GM19023 (cell line): ENCODE data around the gene NLGN1.

ENCODE experiments used
- ATAC-seq: cut with Tn5 transposase; IDR thresholded peaks from one replicate; pipeline ENCODE4 v1.9.1; 2021; ENCODE audit warnings: mild to moderate bottlenecking, moderate library complexity; ENCODE audit not compliant: unreplicated experiment

NLGN1 gene

GRCh38 chr3:174253196-174253823, 855.8 kb downstream of the NLGN1 start:
- no peak for ATAC-seq

- ATAC-seq = no peak
Observed at GRCh38 chr3:174253940-174254339, 856.4 kb downstream of the NLGN1 start.

DNA sequence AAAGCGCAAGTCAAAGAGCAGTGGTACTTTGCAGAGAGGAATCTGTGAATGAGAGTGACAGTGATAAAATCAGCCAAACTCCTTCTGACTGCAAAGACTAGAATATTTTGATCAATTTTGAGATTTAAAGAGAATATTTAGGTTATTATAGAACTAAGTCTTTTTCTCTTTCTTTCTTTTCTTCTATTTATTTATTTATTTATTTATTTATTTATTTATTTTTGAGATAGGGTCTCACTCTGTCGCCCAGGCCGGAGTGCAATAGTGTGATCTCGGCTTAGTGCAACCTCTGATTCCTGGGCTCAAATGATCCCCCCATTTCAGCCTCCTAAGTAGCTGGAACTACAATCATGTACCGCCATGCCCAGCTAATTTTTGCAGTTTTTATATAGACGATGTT, 857.9 kb downstream of the NLGN1 start:
- ATAC-seq = no peak

GRCh38 chr3:174266476-174266875, 868.9 kb downstream of the NLGN1 start:
- ATAC-seq = no peak

DNA sequence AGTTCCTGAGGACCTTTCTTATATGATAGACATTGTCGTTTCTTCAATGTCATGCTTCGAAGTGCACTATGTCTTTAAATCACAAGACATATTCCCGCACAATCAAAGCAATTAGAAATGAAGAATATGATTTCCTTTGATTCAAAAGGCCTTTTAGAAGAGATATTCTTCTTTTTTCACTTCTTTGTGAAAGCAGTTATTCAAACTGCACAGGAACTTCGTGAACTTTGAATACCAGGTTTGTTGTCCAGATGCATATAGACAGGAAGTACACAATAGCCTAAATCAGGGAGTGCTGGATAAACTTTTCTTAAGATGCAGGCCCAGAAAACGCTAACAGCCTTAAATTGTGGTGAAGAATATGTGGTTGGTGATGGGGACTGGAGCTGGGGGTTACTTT, 870.5 kb downstream of the NLGN1 start:
- no peak for ATAC-seq

- no peak for ATAC-seq
Observed at GRCh38 chr3:174268586-174268985, 871.0 kb downstream of the NLGN1 start.

GRCh38 chr3:174270841-174271240, 873.3 kb downstream of the NLGN1 start:
- no peak for ATAC-seq

DNA sequence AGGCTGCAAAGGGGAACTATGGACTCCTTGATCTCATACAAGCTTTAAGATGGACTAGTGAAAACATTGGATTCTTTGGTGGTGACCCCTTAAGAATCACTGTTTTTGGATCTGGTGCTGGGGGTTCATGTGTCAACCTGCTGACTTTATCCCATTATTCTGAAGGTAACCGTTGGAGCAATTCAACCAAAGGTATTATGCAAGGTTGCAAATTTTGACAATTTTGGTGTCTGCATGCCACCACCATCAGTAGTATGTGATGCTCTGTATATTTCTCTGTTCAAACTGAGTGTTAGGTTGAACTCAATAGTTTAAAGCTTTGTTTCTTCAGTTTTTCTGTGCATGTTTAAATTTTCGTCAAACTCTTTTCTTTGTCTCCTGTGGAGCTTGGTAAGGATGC, 877.8 kb downstream of the NLGN1 start:
- ATAC-seq = no peak

- ATAC-seq = no peak
Observed at GRCh38 chr3:174276826-174277225, 879.3 kb downstream of the NLGN1 start.

DNA sequence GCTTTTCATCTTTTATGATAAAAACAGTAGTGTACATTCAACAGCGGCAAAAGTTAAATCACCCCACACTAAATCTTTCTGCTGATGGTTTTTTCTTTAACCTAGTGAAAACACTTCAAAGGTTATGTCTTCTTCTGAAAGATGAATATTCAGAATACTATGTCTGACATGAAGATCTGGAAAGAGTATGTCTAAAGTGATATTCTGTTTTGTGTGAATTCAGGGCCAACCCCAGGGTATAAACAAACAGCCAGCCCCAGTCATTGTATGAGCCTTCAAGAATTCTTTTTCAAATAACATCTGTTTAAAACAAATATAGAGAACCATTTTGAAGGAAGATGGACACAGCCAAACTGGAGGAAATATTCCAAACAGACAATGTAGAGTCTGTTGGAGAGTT, 880.5 kb downstream of the NLGN1 start:
- no peak for ATAC-seq

- no peak for ATAC-seq
Observed at GRCh38 chr3:174280186-174280585, 882.6 kb downstream of the NLGN1 start.

- ATAC-seq = no peak
Observed at GRCh38 chr3:174285242-174285864, 887.8 kb downstream of the NLGN1 start.

- no peak for ATAC-seq
Observed at GRCh38 chr3:174287705-174288104, 890.2 kb downstream of the NLGN1 start.

DNA sequence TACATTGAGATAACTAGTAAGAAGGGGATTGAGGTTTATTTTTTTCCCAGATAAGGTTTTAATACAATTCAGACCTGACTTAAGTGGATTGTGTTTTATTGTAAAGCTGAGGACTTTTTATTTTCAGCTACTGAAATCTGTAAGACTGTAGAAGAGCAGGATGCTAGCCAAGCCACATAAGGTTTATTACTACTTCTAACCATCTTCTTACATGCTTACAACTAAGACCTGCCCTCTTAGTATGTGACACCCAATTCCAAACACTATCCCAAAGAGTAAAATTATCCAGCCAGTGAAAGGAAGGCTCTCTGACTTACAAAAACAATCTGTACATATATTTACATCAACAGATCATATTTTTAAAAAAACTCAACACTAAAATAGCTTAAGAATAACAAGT, 897.1 kb downstream of the NLGN1 start:
- ATAC-seq = no peak

GRCh38 chr3:174295306-174296092, 898.0 kb downstream of the NLGN1 start:
- ATAC-seq = no peak

- ATAC-seq = no peak
Observed at GRCh38 chr3:174302746-174303315, 905.3 kb downstream of the NLGN1 start.

GRCh38 chr3:174303907-174304560, 906.5 kb downstream of the NLGN1 start:
- ATAC-seq = no peak

GRCh38 chr3:174308736-174309135, 911.2 kb downstream of the NLGN1 start:
- ATAC-seq = no peak

GRCh38 chr3:174310475-174310983, 913.0 kb downstream of the NLGN1 start:
- ATAC-seq = no peak

- ATAC-seq = no peak
Observed at GRCh38 chr3:174315225-174315624, 917.7 kb downstream of the NLGN1 start.

GRCh38 chr3:174317005-174317404, 919.5 kb downstream of the NLGN1 start:
- no peak for ATAC-seq
